Mesothelial cell of epicardium (in vitro differentiated cells): Measurements from ENCODE around the gene IL31RA. TPM values are rescaled to one million over a fixed set of nuclear protein-coding genes. Genes with fewer than 3 reads are reported as not detected.
"Not testable (repeated sequence)": the region's sequence is repeated elsewhere in the genome, so short reads cannot be mapped to it uniquely, and the experiment has no call there.

Experiments
- DNase-seq, 2 experiments: peaks; one replicate each; pipeline ENCODE4 v3.0.0; 2021; ENCODE audit warnings: low spot score in 2 of 2; ENCODE audit not compliant: unreplicated experiment in 2 of 2
- H3K27ac Mint-ChIP-seq: 2 replicates; pipeline ENCODE4 v1.8.0; 2021; ENCODE audit warnings: mixed read lengths
- H3K27me3 Mint-ChIP-seq: 2 replicates; pipeline ENCODE4 v1.8.0; 2021; ENCODE audit warnings: low read depth, mixed read lengths
- H3K36me3 Mint-ChIP-seq: 2 replicates; pipeline ENCODE4 v1.8.0; 2021; ENCODE audit warnings: mixed read lengths
- H3K4me1 Mint-ChIP-seq: 2 replicates; pipeline ENCODE4 v1.8.0; 2021; ENCODE audit warnings: mixed read lengths
- H3K4me3 Mint-ChIP-seq: 2 replicates; pipeline ENCODE4 v1.8.0; 2021; ENCODE audit warnings: mild to moderate bottlenecking, moderate library complexity, mixed read lengths
- H3K9me3 Mint-ChIP-seq: 2 replicates; pipeline ENCODE4 v1.8.0; 2021; ENCODE audit warnings: mixed read lengths
- CTCF ChIP-seq: fragments of 200-600 bp; sonication (generic); IDR thresholded peaks from one replicate; pipeline ENCODE4 v1.5.0; 2021; ENCODE audit warnings: antibody characterized with exemption; ENCODE audit not compliant: unreplicated experiment
- total RNA-seq: library from RNA; stranded (reverse); gene quantifications from 3 replicates; pipeline ENCODE4 v1.2.1, GENCODE V29; 2021

Gene IL31RA
- total RNA-seq = not detected in 3 replicates

DNA sequence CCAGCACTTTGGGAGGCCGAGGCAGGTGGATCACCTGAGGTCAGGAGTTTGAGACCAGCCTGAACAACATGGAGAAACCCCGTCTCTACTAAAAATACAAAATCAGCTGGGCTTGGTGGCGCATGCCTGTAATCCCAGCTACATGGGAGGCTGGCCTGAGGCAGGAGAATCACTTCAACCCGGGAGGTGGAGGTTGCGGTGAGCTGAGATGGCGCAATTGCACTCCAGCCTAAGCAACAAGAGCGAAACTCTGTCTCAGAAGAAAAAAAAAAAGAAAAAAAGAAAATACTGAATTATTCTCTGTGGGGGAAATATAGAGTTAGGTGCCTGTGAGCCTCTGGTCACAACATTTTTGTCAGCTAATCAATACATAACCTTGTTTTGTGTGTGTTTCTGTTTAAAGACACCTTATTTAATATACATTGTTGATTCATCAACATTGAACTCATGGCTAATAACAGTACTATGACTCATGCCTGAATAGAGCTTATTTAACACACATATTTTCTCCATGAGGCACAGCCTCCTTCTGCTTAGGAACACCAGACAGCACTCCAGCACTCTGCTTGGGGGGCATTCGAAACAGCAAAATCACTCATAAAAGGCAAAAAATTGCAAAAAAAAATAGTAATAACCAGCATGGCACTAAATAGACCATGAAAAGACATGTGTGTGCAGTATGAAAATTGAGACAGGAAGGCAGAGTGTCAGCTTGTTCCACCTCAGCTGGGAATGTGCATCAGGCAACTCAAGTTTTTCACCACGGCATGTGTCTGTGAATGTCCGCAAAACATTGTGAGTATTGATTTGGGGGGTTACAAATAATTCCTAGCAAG, at the start of gene IL31RA:
Gene IL31RA, plus strand, starts transcription at position 519 of the 836 bp plus-strand sequence. Its CDS starts 214 bp downstream, at position 733.
- peaks cover 9% of the 10 kb centered on the region for H3K4me1 Mint-ChIP-seq
- no peak within 1 kb of the TSS for H3K4me3 Mint-ChIP-seq
- peaks cover 2% of the 10 kb centered on the region for H3K9me3 Mint-ChIP-seq
- no peak for DNase-seq
- no peak for TF ChIP-seq CTCF
- H3K27ac Mint-ChIP-seq = no peak within 1 kb of the TSS
- no peaks in the 10 kb centered on the region for H3K36me3 Mint-ChIP-seq
- no peaks in the 10 kb centered on the region for H3K27me3 Mint-ChIP-seq

- H3K27me3 Mint-ChIP-seq, H3K27ac Mint-ChIP-seq, H3K4me3 Mint-ChIP-seq, H3K4me1 Mint-ChIP-seq, H3K36me3 Mint-ChIP-seq, DNase-seq: not testable (repeated sequence)
- peaks cover 24% of the 10 kb centered on the region for H3K9me3 Mint-ChIP-seq
Observed at GRCh38 chr5:55808814-55809213, 42.3 kb upstream of the IL31RA start.

GRCh38 chr5:55815939-55816338, 35.2 kb upstream of the IL31RA start:
- H3K36me3 Mint-ChIP-seq, H3K9me3 Mint-ChIP-seq, H3K27ac Mint-ChIP-seq, DNase-seq, H3K4me3 Mint-ChIP-seq, H3K27me3 Mint-ChIP-seq: not testable (repeated sequence)
- peaks cover 18% of the 10 kb centered on the region for H3K4me1 Mint-ChIP-seq

DNA sequence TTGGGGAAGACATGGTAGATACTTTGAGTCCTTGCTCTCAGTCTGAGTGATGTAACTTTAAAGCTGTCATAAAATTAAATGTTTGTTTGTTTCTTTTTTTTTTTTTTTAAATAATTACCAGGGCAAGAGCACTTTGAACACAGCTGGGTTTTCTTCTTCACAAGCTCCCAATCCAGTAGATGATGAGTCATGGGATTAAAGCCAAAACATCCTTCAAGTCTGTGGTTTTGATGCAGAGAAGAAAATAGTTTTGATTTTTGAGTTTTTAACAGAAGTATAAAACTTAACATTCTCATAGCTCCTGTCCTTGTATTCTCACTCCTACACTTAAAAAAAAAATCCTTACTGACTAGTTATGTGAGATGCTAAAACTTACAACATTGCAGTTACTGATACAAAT, 34.8 kb upstream of the IL31RA start:
- H3K9me3 Mint-ChIP-seq = no peaks in the 10 kb centered on the region
- DNase-seq = no peak
- no peak overlapping the region for H3K4me3 Mint-ChIP-seq
- H3K27me3 Mint-ChIP-seq = no peaks in the 10 kb centered on the region
- H3K27ac Mint-ChIP-seq = no peak overlapping the region
- TF ChIP-seq CTCF = no peak
- peaks cover 19% of the 10 kb centered on the region for H3K4me1 Mint-ChIP-seq
- H3K36me3 Mint-ChIP-seq = no peaks in the 10 kb centered on the region

- no peak overlapping the region for H3K4me3 Mint-ChIP-seq
- no peaks in the 10 kb centered on the region for H3K9me3 Mint-ChIP-seq
- no peaks in the 10 kb centered on the region for H3K27me3 Mint-ChIP-seq
- no peak for DNase-seq
- H3K27ac Mint-ChIP-seq = no peak overlapping the region
- peaks cover 19% of the 10 kb centered on the region for H3K4me1 Mint-ChIP-seq
- no peaks in the 10 kb centered on the region for H3K36me3 Mint-ChIP-seq
- no peak for TF ChIP-seq CTCF
Observed at GRCh38 chr5:55817030-55817429, 34.1 kb upstream of the IL31RA start.

DNA sequence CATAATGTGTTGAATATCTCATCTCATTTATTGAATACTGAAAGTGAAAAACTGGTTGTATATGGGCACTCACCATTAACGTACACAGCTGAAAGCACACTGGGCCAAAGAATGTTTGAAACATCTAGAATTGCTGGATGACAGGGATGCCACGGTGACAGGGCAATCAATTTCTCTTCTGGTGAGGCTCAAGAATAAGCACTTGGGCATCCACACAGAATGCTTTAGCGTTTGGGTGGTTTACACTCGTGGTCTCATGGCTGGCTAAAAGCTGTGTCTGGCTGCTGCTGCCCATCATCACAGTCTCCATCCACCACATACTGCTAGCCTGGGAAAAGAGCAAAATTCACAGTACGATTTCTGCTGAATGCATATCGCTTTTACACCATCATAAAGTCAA, 30.7 kb upstream of the IL31RA start:
- no peak overlapping the region for H3K27ac Mint-ChIP-seq
- no peak overlapping the region for H3K4me3 Mint-ChIP-seq
- no peaks in the 10 kb centered on the region for H3K36me3 Mint-ChIP-seq
- H3K4me1 Mint-ChIP-seq = peaks cover 13% of the 10 kb centered on the region
- no peak for DNase-seq
- H3K27me3 Mint-ChIP-seq = peaks cover 2% of the 10 kb centered on the region
- H3K9me3 Mint-ChIP-seq = no peaks in the 10 kb centered on the region
- TF ChIP-seq CTCF = no peak
